Endothelial cell of umbilical vein (primary cell): ENCODE measurements around the gene FIG4. TPM values are rescaled to one million over a fixed set of nuclear protein-coding genes. Genes with fewer than 3 reads are reported as not detected.

Source experiments
- BruUV-seq: library from RNA; stranded (reverse); fragments of 400-500 nt; replicated peaks from 2 replicates; lab custom pipeline; 2021; lab: Mats Ljungman, UMichigan
- CTCF ChIA-PET: fragments of 300-600, 350-600 bp; sonication (Branson Sonifier 250); formaldehyde crosslinking; loops from one replicate; lab custom pipeline; 2021; ENCODE audit warnings: antibody characterized with exemption, inconsistent platforms; lab: Charles Lee
- POLR2A ChIA-PET: fragments of 300-600, 350-600 bp; sonication (Branson Sonifier 250); formaldehyde crosslinking; loops from one replicate; lab custom pipeline; 2021; ENCODE audit warnings: antibody characterized with exemption, inconsistent platforms; lab: Charles Lee
- DNase-seq: peaks from one replicate; pipeline ENCODE4 v3.0.0-alpha.2; 2011; ENCODE audit warnings: low read depth, low spot score
- FAIRE-seq: peaks from 2 replicates; lab custom pipeline; 2011; peaks lifted over from hg19 to GRCh38; lab: Jason Lieb, UNC
- H2AFZ ChIP-seq: 2 replicates; pipeline ENCODE4 v1.6.0; 2012; ENCODE audit warnings: low read depth, low read length, control low read depth, inconsistent platforms
- H3K27ac ChIP-seq: 2 replicates; pipeline ENCODE4 v1.5.1; 2011; ENCODE audit warnings: low read depth, mild to moderate bottlenecking, control low read depth, low read length, moderate library complexity; ENCODE audit not compliant: insufficient read depth
- H3K27me3 ChIP-seq, 2 experiments: 2 replicates each; pipeline versions ENCODE4 v1.6.0 to v1.6.1; 2011; ENCODE audit warnings: low read length in 2 of 2, mixed read lengths in 1 of 2; ENCODE audit not compliant: control insufficient read depth in 2 of 2, insufficient read depth in 2 of 2
- H3K36me3 ChIP-seq, 2 experiments: 2 replicates in 1 of 2; 3 replicates in 1 of 2; pipeline ENCODE4 v1.5.1; 2011; ENCODE audit warnings: low read length in 2 of 2, mild to moderate bottlenecking in 1 of 2, moderate library complexity in 1 of 2; ENCODE audit not compliant: control insufficient read depth in 2 of 2, insufficient read depth in 2 of 2; ENCODE audit errors: extremely low read depth in 1 of 2
- H3K4me1 ChIP-seq: 3 replicates; pipeline ENCODE4 v1.5.1; 2011; ENCODE audit warnings: mild to moderate bottlenecking, low read length; ENCODE audit not compliant: control insufficient read depth, insufficient read depth; ENCODE audit errors: extremely low read depth
- H3K4me2 ChIP-seq: 2 replicates; pipeline ENCODE4 v1.6.1; 2011; ENCODE audit warnings: low read length, control low read depth, mixed read lengths; ENCODE audit not compliant: insufficient read depth
- H3K4me3 ChIP-seq, 3 experiments: fragments of 200-600 bp in 1 of 3; sonication (generic), shearing (Covaris generic) in 1 of 3; replicated peaks in 1 of 3; 2 replicates each; pipeline ENCODE4 v1.5.1; 2011 to 2016; ENCODE audit warnings: control low read depth in 3 of 3, low read length in 3 of 3, mild to moderate bottlenecking in 2 of 3, inconsistent platforms in 1 of 3, low read depth in 1 of 3, moderate library complexity in 1 of 3; ENCODE audit not compliant: insufficient read depth in 1 of 3
- H3K79me2 ChIP-seq: 2 replicates; pipeline ENCODE4 v1.6.0; 2012; ENCODE audit warnings: low read length, inconsistent platforms; ENCODE audit not compliant: control insufficient read depth, insufficient read depth
- H3K9ac ChIP-seq: replicated peaks from 2 replicates; pipeline ENCODE3; 2011; ENCODE audit warnings: low read length, control low read depth; ENCODE audit not compliant: insufficient read depth; ENCODE audit errors: extremely low read depth
- H3K9me1 ChIP-seq: replicated peaks from 3 replicates; pipeline ENCODE4 v1.6.0; 2011; ENCODE audit warnings: mild to moderate bottlenecking, low read length; ENCODE audit not compliant: control insufficient read depth, insufficient read depth; ENCODE audit errors: extremely low read depth
- H3K9me3 ChIP-seq: replicated peaks from 2 replicates; pipeline ENCODE4 v1.5.1; 2012; ENCODE audit warnings: low read length, inconsistent platforms; ENCODE audit not compliant: control insufficient read depth, insufficient read depth
- H4K20me1 ChIP-seq: replicated peaks from 2 replicates; pipeline ENCODE3; 2011; ENCODE audit warnings: mild to moderate bottlenecking, low read length; ENCODE audit not compliant: control insufficient read depth, insufficient read depth; ENCODE audit errors: extremely low read depth
- CTCF ChIP-seq, 2 donors: IDR thresholded peaks; 1 replicate in 1 of 2; 2 replicates in 1 of 2; pipeline ENCODE4 v1.5.1; 2011; ENCODE audit warnings: low read length in 2 of 2, mild to moderate bottlenecking in 2 of 2, moderate library complexity in 2 of 2, control low read depth in 1 of 2, inconsistent platforms in 1 of 2, low read depth in 1 of 2; ENCODE audit not compliant: insufficient read depth in 1 of 2; ENCODE audit errors: extremely low read depth in 1 of 2
- EZH2 ChIP-seq: IDR thresholded peaks from 2 replicates; pipeline ENCODE4 v1.6.1; 2012; ENCODE audit warnings: borderline replicate concordance, low read depth, mild to moderate bottlenecking, moderate library complexity, low read length, inconsistent platforms; ENCODE audit not compliant: severe bottlenecking
- FOS ChIP-seq: IDR thresholded peaks from 2 replicates; pipeline ENCODE4 v1.6.1; 2011; ENCODE audit warnings: mild to moderate bottlenecking, low read length, moderate library complexity, borderline replicate concordance; ENCODE audit not compliant: insufficient read depth
- GATA2 ChIP-seq: IDR thresholded peaks from 2 replicates; pipeline ENCODE4 v1.7.0; 2011; ENCODE audit warnings: low read depth, mild to moderate bottlenecking, moderate library complexity, mixed read lengths, low read length; ENCODE audit not compliant: insufficient read length, insufficient read depth
- JUN ChIP-seq: IDR thresholded peaks from 2 replicates; pipeline ENCODE4 v1.6.1; 2011; ENCODE audit warnings: borderline replicate concordance, low read depth; ENCODE audit not compliant: insufficient read length, insufficient read depth
- MAX ChIP-seq: IDR thresholded peaks from 2 replicates; pipeline ENCODE4 v1.6.1; 2011; ENCODE audit not compliant: insufficient read depth, insufficient read length
- MYC ChIP-seq: IDR thresholded peaks from one replicate; pipeline ENCODE4 v1.6.1; 2011; ENCODE audit warnings: mild to moderate bottlenecking, low read depth, low read length
- POLR2A ChIP-seq: IDR thresholded peaks from 2 replicates; pipeline ENCODE4 v1.6.1; 2012; ENCODE audit warnings: low read depth, mild to moderate bottlenecking, control low read depth, low read length
- POLR2AphosphoS5 ChIP-seq: IDR thresholded peaks from 2 replicates; pipeline ENCODE4 v1.6.1; 2012; ENCODE audit warnings: low read depth, mild to moderate bottlenecking, control low read depth, low read length, moderate library complexity; ENCODE audit not compliant: insufficient read depth
- dilution Hi-C: fragments of 300-500 bp; cut with MboI; formaldehyde crosslinking; loops from one replicate; pipeline ENCODE4 v1.15.0; 2019; ENCODE audit warnings: low sequenced_read_pairs; ENCODE audit not compliant: extremely low pct_ligation_motif_present
- intact Hi-C: fragments of 100-400 bp; cut with micrococcal nuclease; formaldehyde crosslinking; loops from one replicate; pipeline ENCODE4 v1.10.0; 2022
- polyA plus RNA-seq, 4 experiments: library from polyadenylated mRNA; depleted of rRNA in 3 of 4; stranded (reverse) in 3 of 4; unstranded in 1 of 4; fragments of >200 nt; gene quantifications; 2 replicates each; pipeline versions ENCODE4 v1.2.1 to v1.2.3, GENCODE V29; 2011 to 2012; ENCODE audit warnings: missing spikeins in 1 of 4
- total RNA-seq: library from RNA; stranded (reverse); gene quantifications from 2 replicates; pipeline ENCODE4 v1.2.3, GENCODE V29; 2021

The FIG4 gene
- total and polyA plus RNA-seq, 2 donors (not counting 3 experiments of a cell fraction or from before 2014, with no cell fraction given), result 7.9 to 12.2 TPM

GRCh38 chr6:109714166-109714565 lies 23.1 kb downstream of the FIG4 start:
- Histone ChIP-seq H3K36me3 (no peaks in the 10 kb centered on the region), H3K27me3 (no peaks in the 10 kb centered on the region), H2AFZ (no peak overlapping the region), H3K9me1 (no peaks in the 10 kb centered on the region), H3K4me2 (no peak overlapping the region), H3K9me3 (no peaks in the 10 kb centered on the region), H3K4me1 (no peaks in the 10 kb centered on the region), H4K20me1 (no peaks in the 10 kb centered on the region), H3K4me3 (no peak overlapping the region), H3K9ac (no peak overlapping the region), H3K27ac (no peak overlapping the region), H3K79me2 (peaks cover 2% of the 10 kb centered on the region)
- POLR2A ChIA-PET, result no interaction called here
- dilution Hi-C loops (no loop called here), intact Hi-C loops (no loop called here)
- CTCF ChIA-PET, result interaction anchor here (3.4 to 5.2 kb wide), 2 partner anchors 10 to 325 kb away, joined by 21 to 36 read pairs; no protein-coding TSS in a partner anchor
- DNase-seq, result no peak
- no TSS peak for BruUV-seq
- FAIRE-seq, result no peak
- TF ChIP-seq GATA2, result no peak
- TF ChIP-seq POLR2A, result no peak
- no peak for TF ChIP-seq CTCF (IDR thresholded peaks at IDR 0.05; ENCODE audit: extremely low read depth in 1 of 2, insufficient read depth in 1 of 2, low read depth in 1 of 2, low read length in 2 of 2)
- no peak for TF ChIP-seq JUN
- no peak for TF ChIP-seq EZH2
- no peak for TF ChIP-seq MAX
- TF ChIP-seq FOS, result no peak
- no peak for TF ChIP-seq MYC
- no peak for TF ChIP-seq POLR2AphosphoS5
